HEK293 (cell line): ENCODE data around the gene PHYKPL.

Experiments used
- SP2 ChIP-seq: fragments of 450-650 bp; formaldehyde crosslinking; IDR thresholded peaks from 2 replicates; pipeline ENCODE4 v1.5.1; 2016; ENCODE audit warnings: missing biosample characterization, missing genetic modification characterization
- ZNF658 ChIP-seq: fragments of 450-650 bp; formaldehyde crosslinking; IDR thresholded peaks from 2 replicates; pipeline ENCODE4; 2016; ENCODE audit warnings: missing biosample characterization, missing genetic modification characterization

DNA sequence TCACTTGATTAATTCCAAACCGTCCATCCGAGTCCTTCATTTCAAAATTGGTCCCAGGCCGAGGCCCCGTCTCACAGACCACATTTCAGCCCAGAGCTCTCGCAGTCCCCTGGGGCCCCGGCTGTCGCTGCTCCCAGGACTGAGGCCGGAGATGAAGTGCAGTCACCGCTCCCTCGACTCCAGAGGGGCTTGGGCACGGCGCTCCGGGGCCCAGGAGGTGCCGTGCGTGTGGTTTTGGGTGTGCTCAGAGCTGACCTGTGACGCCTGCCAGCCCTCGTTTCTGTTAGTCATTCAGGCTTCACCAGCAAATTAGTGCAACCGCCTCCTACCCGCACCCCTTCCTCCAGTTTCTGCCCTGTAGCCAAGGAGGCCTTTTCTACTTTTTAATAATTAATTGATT, 48.7 kb upstream of the PHYKPL start:
- TF ChIP-seq ZNF658 (tag by site-specific recombination) (no peak), SP2 (tag by site-specific recombination) (no peak)
